GM19239 (cell line): ENCODE results near the gene BCAM.
A peak's percentile ranks its signal among the peaks of the same experiment; 100 is the strongest.

Experiments
- DNase-seq: peaks from one replicate; pipeline ENCODE4 v3.0.0; 2011; ENCODE audit warnings: low spot score; ENCODE audit not compliant: insufficient read length
- FAIRE-seq: peaks from 2 replicates; lab custom pipeline; 2011; peaks lifted over from hg19 to GRCh38; lab: Jason Lieb, UNC

BCAM gene

GRCh38 chr19:44788971-44789370, 19.9 kb upstream of the BCAM start:
- no peak for FAIRE-seq
- DNase-seq, result no peak

GRCh38 chr19:44789943-44790483, 18.9 kb upstream of the BCAM start:
- FAIRE-seq (no peak), DNase-seq (no peak)

GRCh38 chr19:44792281-44792680, 16.6 kb upstream of the BCAM start:
- no peak for FAIRE-seq
- no peak for DNase-seq

GRCh38 chr19:44794610-44795009, 14.3 kb upstream of the BCAM start:
- no peak for FAIRE-seq
- no peak for DNase-seq

DNA sequence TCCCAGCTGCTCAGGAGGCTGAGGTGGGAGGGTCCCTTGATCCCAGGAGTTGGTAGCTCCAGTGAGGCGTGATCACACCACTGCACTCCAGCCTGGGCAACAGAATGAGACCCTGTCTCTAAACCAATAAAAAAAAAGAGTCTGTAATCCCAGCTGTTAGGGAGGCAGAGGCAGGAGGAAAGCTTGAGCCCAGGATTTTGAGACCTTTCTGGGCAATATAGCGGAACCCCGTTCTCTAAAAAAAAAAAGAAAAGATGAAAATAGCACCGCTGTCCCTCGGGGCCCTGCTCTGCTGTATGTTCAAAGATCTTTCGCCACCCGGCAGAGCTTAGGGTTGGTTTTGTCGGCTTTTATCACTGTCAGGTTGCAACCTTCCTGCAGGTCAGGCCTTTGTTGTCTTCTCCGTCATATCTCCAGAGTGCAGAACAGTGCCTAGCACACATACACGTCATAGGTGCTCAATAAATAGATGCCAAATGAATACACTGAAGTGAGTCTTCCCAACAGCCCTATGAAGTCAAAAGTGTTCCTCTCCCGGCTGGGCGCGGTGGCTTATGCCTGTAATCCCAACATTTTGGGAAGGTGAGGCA, 13.4 kb upstream of the BCAM start:
- DNase-seq (no peak), FAIRE-seq (no peak)

DNA sequence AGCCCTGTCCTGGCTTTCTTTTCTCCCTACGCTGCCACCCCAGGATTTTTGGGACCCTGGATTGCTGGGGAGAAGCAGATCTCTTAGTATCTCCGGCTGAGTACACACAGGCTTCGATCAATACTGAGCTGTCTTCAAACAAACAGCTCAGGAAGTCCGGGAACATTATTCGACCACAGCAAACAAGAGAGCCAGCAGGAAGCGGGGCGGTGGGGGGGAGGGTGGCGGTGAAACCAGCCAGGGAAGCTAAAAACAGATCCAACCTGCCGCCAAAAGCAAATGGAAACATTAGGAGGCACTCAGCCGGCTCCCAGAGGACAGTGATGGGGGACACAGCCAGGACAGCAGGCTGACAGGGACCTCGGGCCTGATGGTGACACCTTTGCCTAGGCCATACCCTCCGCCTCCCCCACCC, 12.2 kb upstream of the BCAM start:
- FAIRE-seq, result no peak
- DNase-seq, result no peak

- FAIRE-seq, result no peak
- DNase-seq, result no peak
Observed at GRCh38 chr19:44799627-44800346, 9.1 kb upstream of the BCAM start.

DNA sequence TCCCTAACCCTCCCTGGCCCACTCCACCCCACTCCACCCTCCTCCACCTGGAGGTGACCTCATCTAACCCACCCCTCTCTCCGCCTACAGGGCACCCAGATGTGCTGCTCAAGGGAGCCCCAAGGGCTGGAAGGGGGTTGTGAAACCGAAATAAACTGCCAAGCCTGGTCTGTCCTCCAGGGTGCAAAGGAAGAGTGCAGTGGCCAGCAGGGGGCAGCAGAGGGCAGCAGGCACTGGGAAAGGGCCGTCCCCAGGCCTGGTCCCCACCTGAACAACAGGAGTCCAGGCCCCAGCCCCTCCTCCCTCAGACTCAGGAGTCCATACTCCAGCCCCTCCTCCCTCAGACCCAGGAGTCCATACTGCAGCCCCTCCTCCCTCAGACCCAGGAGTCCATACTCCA, 8.4 kb upstream of the BCAM start:
- FAIRE-seq, result peak; percentile 84
- DNase-seq, result peak; percentile 96

GRCh38 chr19:44803442-44804428, 5.2 kb upstream of the BCAM start:
- DNase-seq (no peak), FAIRE-seq (no peak)

- no peak for FAIRE-seq
Observed at GRCh38 chr19:44806291-44806690, 2.6 kb upstream of the BCAM start.

GRCh38 chr19:44807162-44807561, 1.7 kb upstream of the BCAM start:
- no peak for FAIRE-seq

More at GRCh38 chr19:44806291-44806690, 2.6 kb upstream of the BCAM start:
- no peak for DNase-seq

DNA sequence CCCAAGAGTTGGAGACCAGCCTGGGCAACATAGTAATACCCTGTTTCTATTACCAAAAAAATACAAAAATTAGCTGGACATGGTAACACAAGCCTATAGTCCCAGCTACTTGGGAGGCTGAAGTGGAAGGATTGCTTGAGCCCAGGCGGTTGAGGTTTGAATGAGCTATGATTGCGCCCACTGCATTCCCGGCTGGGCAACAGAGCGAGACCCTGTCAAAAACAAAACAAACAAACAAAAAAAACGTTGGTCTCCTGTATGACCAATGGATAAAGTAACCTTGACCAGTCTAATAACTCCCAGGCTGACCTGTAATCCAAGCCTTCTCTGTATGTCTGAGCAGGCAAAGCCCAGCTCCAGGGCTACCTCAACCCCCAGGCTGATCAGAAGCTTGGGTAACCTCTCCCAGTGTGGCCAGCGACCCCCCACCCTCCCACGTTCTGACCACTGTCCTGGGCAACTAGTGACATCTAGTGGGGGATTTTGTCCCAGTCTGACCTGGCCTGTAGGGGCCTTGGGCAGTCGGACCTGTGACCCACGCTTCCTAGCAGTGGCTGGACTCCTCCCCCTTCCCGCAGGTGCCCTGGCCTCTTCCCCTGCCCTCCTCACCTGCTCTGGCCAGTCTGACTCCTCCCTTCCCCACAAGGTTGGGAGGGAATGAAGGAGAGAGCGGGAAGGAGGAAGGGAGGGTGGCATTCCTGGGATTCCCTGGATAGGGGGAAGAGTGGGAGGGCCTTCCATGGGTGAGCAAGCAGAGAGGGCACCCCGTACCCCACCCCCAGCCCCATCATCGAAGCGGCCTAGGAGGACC, 1.0 kb upstream of the BCAM start:
- no peak for DNase-seq
- no peak for FAIRE-seq

More at GRCh38 chr19:44807162-44807561, 1.7 kb upstream of the BCAM start:
- DNase-seq, result no peak

- no peak for DNase-seq
- FAIRE-seq, result no peak
Observed at GRCh38 chr19:44809577-44810233, 802 bp downstream of the BCAM start.

- DNase-seq (no peak), FAIRE-seq (no peak)
Observed at GRCh38 chr19:44810234-44811121, 1.6 kb downstream of the BCAM start.

DNA sequence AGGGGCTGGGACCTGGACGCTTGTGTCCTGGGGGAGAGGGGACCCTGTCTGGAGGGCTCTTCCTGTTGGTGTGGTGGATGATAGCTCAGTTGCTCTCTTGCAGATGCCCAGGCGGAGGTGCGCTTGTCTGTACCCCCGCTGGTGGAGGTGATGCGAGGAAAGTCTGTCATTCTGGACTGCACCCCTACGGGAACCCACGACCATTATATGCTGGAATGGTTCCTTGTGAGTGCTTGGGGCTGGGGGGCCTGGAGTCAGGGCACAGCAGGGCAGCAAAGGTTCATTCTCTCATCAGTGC, 2.2 kb downstream of the BCAM start:
- FAIRE-seq (no peak), DNase-seq (no peak)

GRCh38 chr19:44812142-44812718, 3.3 kb downstream of the BCAM start:
- FAIRE-seq (no peak), DNase-seq (no peak)

- no peak for FAIRE-seq
- no peak for DNase-seq
Observed at GRCh38 chr19:44813070-44813840, 4.4 kb downstream of the BCAM start.
